ENCODE data around the gene CKM.

DNA sequence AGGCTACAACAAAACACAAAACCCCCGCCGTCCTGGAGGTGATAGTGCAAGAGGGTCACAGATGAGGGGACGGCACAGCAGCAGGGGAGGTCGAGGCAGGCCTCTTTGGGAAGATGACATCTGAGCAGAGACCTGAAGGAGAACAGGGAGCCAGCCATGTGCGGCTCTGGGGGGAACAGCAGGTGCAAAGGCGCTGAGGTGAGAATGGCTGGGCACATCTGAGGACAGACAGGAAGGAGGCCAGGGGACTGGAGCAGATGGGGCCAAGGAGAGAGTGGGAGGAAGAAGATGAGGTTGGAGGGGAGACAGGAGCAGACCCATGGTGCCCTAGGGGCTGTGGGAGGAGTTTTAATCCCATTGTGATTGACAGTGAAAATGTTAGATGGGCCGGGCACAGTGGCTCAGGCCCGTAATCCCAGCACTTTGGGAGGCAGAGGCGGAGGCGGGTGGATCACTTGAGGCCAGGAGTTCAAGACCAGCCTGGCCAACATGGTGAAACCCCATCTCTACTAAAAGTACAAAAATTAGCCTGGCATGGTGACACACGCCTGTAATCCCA lies 1.8 kb upstream of the CKM start:
- TF ChIP-seq CTCF (IDR thresholded peaks at IDR 0.05), result no peak
- no peak for TF ChIP-seq POLR2A (IDR thresholded peaks at IDR 0.05)
